ENCODE measurements around the gene KIRREL3. TPM values are rescaled to one million over a fixed set of nuclear protein-coding genes. Genes with fewer than 3 reads are reported as not detected.

KIRREL3 gene
- total RNA-seq, 1 experiment from 2014 or later, result 0.28 TPM

DNA sequence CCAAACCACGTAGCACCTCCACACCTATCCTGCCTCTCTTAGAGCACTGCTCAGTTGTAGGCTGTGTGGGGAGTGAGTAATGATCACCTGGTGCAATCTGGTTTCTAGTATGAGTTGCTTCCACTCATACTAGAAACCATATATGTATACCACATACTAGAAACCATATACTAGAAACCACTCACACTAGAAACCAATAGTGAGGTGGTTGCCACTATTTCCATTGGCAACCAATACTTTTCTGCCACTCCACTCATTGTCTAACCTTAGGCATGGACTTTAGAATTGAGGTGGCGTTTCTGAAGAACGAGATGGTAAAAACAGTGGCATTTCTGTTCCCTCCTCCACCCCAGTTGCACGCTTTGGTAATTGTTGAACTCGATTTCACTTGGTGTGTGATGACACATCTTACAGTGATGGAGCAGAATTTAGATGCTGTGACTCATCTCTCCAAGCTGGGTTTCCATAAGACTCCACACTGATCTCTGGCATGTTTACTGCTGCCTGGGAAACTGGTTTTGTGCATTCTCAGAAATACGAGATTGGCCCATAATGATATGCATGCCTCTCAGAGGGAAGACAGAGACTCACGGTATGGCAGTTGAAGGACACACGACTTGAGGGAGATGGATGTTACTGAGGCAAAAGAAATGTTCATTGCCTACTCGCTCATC is 82.9 kb downstream of the KIRREL3 start:
- peak; percentile 73 for DNase-seq (ENCODE audit: low spot score)

DNA sequence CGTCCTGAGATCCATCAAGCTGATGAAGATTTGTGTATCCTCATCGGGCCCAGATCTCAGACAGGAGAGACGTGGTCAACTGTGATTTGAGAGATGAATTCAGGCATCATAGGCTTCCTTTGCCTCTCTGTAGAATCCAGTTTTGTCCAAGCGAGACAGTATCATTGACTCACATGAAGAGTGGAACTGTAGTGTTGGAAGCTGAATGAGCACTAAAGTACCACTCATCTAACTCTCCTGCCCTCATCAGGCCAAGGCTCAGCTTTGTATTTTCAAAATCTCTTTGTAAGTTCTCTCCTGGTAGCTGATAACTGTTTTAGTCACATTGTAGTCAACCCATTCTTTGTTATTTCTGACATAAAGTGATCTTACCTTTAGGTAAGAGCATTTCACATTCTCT is 85.1 kb downstream of the KIRREL3 start:
- no peak for DNase-seq (ENCODE audit: low spot score)

DNA sequence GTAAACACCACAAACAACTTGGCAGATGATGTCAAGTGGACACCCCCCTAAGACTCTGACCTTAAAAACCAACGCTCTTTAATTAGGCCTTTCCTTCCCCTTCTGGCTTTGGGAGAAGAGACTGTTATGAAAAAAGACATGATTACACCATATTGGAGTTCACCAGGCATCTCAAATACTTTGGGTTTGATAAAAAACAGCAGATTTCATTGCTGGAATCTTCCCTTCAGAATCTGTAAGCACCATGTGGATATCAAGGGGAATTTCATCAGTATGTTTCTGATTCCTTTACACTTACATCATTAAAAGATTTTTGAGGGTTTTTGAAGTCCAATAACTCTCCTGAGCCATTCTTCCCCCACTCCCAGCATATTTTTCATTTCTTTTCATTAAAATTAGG is 85.6 kb downstream of the KIRREL3 start:
- DNase-seq (ENCODE audit: low spot score), result no peak

DNA sequence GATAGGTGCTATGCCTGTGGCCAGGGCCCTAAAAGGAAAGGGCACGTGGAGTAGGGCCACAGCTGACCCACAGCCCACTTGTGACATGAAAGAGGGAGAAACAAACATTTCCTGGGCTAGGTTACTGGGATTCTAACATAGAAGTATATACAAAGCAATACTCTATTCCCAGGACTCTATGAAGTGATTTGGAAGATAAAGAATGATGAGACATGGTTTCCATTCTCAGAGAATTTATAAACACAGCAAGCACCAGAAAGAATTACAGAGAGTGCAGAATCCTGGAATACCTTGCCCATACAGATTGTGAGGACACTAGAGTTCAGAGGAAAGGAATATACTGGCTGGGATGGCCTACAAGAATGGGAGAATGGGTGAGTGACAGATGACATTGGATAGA is 86.4 kb downstream of the KIRREL3 start:
- no peak for DNase-seq (ENCODE audit: low spot score)

DNA sequence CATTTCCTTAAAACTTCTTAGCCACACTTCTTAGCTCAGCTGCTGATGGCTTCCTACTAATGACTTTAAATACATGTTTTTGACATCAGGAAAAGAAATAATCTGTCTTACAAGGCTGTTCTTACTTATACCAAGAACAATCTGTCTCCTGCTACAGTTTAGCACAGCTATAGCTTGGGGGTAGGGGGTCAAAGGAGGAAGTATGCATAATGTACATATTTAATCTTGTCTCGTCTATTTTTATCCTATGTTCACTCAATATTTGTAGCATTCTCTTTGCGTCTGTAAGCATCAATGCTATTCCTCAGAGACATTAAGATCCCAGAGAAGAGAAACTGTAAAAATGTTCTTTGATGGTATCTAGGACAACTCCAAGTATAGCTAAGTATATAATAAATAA is 96.0 kb downstream of the KIRREL3 start:
- DNase-seq (ENCODE audit: low spot score), result no peak

DNA sequence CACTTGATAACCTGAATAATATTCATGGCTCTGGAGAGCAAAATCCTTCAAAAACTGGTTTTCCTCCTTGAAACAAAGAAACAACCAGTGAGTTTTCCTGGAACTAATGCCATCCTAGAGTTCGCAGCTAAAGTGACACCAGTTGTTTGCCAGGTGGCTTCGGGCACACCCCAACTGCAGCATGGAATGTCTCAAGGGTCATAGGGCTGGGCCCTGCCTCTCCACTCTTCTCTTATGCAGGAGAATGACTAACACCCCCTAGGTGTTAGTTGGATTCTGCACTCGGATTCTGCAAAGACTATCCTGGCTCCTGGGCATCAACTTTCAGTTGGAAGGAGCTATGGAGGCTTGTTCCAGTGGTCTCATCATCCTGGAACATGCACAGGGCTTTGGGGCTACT is 98.8 kb downstream of the KIRREL3 start:
- DNase-seq (ENCODE audit: low spot score), result no peak

DNA sequence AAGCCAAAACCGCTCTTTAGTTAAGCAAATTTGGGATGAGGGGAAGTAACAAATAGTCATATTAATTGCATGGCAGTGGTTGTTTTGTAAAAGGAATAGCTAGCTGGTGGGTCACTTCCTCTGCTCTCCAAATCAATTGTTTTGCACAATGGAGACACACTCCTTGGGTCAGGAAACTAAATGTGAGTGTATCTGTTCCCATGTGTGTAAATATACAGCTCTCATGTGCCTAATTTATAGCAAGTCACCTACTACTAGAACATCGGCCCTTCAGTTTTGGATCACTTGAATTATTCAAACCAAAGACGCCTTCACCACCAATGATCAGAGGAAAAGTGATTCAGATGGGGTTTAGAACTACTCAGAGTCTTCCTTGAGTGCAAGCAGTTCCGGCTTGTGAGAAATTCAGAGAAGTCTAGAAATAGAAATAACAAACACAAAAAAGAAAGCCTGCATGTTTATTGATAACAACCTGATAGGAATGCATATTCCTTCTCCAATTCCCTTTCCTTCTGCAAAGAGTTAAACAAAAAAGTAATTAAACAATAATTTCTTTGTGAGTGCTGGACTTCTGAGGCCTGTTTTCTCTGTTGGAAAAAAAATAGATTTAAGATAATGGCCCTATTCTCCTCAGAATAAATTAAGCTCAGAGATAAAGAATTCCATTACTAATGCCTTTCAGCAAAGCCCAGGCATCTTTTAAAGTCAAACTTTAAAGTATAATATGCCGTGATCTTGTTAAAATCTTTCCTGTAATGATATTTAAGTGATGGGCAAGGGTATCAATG is 100.4 kb downstream of the KIRREL3 start:
- no peak for DNase-seq (ENCODE audit: low spot score)

DNA sequence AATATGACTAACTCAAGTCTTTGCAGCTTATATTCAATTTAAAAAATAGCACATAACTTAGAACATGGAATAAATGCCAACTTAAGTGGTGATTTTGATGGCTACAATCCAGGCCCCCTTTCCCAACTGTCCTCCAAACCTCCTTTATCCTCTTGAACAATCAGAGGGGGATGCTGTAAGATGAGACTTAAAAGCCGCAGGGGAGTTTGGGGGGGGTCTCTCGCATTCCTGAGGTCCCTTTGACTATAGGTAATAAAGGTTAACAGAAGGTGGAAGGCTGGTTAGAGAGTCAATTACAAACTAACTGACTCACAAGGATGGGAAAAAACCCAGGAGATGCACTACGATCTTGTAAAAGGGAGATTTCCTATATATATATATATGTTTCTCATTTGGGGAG is 101.8 kb downstream of the KIRREL3 start:
- DNase-seq (ENCODE audit: low spot score), result no peak

DNA sequence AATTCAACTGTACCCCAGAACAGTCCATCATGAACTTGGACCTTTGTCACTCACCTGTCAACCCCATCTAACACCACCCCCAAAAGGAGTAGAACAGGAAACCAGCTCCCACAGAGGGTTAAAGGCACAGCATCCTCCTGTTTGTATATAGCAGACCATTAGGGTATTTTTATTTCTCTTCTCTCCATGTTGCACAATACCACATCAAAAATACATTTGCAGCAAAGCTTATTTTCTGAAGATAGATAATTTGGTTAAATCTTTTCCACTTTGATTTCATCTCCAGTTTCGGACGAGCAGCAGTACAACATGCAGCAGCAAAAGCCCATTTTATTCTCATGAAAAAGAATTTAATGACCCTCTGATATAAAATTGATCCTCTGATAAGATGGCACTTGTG is 103.1 kb downstream of the KIRREL3 start:
- DNase-seq (ENCODE audit: low spot score), result no peak

DNA sequence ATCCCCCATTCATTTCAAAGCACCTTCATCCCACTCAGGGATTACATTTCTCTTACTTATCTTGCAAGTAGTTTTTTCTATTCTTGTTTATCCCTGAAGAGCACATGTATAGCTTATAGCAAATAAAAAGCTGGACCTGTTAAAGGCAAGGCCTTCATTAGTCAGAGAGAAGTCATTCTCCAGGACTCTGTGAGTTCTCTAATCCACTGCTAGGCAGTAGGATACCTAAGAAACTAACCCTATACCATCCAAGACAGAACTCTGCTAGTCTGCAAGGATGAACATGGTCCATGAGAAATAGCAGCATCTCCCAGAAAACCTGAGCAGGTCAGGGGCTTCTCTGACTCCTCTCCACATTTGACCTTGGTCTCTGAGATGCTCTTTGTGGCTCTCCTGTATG is 104.5 kb downstream of the KIRREL3 start:
- no peak for DNase-seq (ENCODE audit: low spot score)

DNA sequence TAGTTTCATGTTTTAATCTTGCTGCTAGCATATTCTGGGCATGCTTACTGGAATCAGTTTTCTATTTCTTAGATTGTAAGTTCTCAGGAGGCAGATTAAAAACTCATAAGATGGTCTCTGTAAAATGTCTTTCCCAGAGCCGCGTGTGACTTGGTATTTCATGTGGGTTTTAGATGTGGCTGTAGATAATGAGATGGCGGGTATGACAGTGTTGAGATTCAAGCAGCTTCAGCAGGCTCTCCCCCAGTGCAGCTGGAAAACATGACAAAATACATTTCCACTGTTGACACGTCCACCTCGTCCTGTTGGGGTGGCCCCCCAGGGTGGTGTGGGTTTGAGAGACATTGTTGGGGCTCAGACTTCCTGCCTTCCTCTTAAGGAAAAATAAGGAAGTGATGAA is 106.8 kb downstream of the KIRREL3 start:
- no peak for DNase-seq (ENCODE audit: low spot score)

DNA sequence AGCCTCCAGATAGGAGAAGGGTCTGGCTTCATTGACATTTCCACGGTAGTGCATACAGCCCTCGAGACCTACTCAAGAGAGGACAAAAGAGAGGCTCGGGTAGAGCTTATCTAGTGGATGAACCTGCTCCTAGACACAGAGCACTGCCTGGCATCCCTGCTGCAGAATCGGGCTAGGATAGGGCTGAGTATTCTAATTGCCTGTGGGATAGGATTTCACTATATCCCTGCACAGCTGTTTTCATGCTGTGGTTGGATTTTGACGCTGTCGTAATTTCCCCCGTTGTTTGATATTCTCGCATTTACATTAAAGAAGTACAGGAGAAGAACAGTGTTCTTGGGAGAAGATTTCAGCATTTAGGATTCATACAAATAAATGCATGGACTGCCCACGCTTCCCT is 107.8 kb downstream of the KIRREL3 start:
- DNase-seq (ENCODE audit: low spot score), result no peak

DNA sequence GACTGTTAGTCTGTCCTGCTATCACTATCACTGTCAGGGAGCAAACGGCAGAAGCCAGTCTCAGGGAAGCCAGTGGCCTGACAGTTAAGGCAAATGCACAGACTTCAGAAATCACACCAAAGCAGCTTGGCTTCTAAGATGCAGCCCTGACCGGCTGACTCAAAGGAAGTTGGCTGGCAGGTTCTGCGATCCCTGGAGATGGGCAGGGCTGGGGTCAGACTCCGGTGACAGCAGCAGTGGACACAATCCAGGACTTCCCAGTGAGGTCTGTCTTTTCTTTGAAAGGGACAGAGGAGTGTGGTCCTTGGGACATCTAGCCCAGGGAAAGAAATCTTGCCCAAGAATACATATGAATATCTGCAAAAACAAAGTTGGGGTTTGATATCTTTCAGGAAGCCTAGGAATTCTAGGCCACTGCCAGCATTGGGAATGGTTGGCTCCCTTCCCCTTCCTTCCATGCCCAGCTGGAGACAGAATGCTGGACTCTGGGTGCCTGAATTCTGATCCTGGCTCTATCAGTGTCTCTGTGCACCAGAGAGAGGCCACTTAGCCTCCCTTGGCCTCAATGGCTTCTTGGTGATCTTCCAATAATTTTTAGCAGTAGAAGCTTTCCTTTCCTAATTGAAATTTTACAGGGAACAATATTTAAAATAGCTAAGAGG is 108.9 kb downstream of the KIRREL3 start:
- DNase-seq (ENCODE audit: low spot score), result peak; percentile 56

DNA sequence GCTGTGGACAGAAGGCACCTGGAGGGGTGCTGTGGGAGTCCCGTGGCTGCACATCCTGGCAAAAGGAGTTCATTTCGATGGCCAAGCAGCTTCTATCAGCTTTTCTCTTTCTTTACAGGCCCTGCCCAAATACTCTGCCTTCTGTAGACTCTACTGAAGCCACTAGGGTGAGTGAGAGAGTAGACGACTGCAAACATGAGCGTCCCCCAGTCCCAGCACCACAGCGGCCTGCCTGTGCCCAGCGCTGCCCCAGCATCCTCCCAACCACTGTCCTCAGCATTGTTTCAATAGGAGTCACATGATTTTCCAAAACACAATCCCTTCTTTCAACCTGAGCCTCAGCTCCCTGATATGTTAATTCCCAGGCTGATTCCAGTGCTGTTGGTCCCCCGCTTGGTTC is 110.0 kb downstream of the KIRREL3 start:
- DNase-seq (ENCODE audit: low spot score), result no peak

DNA sequence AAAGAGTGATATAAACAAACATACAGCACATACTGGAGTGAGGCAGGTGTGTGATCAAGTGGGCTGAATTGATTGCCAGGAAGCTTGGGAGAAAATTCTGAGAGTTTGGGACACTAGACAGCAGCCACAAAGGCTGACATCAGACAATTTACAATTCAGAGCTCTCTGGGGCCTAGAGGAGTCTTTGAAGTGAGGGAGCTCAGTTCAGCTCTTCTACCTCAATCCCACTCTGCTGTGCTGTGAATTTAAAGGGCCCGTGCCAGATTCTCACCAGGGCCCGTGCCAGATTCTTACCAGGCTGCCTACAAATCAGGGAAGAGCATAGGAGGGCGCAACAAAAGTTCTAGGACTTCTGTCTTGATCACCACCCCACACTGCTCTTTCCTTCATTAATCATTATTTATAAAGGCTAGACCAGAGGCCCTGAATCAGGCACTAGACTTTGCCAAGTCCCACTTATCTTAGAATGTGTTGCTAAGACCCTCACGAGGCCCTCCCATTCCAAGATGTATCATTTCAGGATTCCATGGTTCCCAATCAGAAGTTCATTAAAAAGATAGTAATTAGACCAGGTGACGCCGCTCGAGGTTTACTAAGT is 112.4 kb downstream of the KIRREL3 start:
- no peak for DNase-seq (ENCODE audit: low spot score)

DNA sequence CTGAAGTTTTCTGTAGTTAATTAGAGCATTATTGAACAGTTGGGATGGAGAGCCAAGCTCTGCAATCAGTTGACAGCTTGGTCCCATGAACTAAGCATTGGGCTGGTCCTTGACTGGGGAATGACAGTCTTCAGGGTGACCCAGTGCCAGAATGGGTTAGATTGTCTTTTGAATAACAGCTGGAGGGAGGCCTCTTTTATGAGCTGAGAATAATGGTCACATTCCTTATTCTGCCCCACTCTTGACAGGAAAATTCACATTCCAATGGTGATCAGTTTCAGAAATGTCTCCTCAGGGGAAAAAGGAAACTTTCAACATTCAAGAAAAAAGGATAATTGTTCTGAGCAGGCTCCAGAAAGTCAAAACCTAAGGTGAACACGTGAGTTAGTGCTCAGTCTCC is 113.9 kb downstream of the KIRREL3 start:
- no peak for DNase-seq (ENCODE audit: low spot score)

DNA sequence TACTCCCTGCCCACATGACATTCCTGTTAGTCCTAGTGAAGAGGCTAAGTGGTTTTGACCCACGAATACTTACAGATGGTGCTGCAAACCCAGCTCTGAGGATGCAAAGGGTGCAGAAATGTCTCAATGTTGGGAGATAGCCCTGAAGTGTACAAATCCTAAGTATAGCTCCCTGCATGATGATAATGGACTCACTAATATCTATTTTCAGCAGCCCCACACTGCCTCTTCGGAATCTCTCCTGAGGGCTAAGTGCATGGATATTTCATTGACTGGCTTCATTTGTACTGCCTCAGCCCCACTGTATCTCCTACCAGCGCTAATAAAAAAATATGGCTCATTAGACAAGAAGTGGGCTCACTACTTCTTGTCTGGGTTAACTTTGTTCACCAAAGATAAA is 114.5 kb downstream of the KIRREL3 start:
- no peak for DNase-seq (ENCODE audit: low spot score)

DNA sequence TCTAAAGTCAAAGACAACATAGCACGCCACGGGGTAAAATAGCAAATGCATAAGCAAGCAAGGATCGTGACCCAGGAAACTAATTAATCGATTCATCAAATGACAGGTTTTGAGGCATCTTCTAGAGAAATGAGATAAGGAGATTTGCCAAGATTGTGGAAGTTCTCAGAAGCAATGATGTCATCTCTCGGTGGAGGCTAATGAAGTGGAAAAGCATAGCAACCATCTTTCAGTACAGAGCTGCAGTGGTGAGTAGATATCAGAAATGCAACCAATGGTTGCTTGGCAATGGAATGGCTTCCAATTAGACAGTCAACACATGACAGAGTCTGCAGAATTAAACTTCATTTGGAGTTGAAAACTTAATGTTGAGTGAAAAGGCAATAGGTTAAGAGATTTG is 116.0 kb downstream of the KIRREL3 start:
- DNase-seq (ENCODE audit: low spot score), result no peak

DNA sequence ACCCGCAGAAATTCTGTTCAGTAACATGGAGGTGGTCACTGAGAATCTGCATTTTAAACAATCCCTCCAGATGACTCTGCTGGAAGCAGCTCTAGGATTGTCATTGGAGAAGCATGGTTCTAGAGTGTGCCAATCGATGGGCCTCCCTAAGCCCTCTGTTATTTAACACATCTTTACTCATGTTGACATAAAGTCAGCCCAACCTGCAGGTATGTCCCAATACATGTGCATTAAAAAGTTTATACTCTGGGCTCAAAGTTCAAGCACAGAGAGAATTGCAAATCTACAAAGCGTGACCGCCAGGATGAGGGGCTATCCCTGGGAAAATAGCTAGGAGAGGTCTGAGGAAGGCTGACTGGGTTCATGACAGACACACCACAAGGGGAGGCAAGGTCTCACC is 116.4 kb downstream of the KIRREL3 start:
- no peak for DNase-seq (ENCODE audit: low spot score)

DNA sequence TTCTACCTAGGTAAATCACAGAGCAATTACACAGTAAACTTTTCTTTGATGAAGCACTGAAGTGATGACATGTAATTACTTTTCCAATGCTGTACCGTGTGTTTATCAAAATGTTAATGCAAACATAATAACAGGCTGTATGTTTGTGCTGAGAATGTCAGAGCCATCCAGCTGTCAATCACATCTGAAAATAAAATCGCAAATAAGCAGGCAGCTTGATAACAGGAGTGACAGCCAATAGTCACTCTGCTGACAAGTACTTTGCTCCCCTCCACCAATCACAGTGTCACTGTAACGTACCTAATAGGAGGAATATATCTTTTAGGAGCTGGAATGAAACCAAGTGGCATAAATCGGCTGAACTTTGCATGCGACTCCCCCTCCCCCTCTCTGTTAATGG is 119.7 kb downstream of the KIRREL3 start:
- DNase-seq (ENCODE audit: low spot score), result no peak

DNA sequence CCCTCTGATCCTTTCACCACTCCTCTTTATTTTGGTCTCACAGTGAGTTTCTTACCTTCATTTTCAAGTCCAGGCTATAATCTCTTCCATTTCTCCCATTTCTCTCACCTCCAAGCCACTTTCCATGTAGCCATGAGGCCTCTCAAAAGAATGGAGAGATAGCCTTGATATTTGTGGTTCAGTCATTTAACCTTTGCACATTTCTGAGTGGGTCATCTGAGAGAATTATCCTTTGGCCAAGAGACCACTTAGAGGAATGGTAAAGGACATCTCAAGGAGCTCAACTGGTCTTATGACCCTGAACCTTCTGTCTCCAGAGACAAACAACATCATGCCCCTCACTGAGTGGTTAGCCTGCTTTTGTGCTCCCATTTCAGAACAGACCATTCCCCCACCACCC is 121.1 kb downstream of the KIRREL3 start:
- no peak for DNase-seq (ENCODE audit: low spot score)

DNA sequence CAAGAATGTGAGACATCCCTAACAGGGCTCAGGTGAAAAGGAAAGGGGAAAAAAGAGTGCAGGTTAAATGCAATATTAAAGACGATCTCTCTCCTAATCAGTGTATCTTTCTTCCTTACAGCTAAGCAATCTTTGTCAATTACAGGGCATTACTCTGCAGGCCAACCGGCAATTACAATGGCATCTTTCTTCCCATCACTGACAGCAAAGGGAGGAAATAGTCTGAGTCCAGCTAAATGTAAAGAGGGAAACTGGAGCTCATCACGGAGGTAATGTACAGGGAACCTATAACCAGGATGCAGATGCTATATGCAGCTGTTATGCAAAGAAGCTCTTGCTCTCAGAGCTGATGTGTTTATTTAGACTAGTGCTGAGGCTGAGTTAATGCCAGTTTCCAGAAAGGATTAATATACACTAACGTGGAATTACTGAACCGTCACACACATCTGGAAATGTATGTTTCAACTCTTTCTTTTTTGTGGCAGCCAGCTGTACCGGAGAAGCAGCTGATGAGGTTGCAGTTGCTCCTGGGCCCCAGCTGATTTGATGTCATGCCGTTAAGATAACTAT is 121.6 kb downstream of the KIRREL3 start:
- no peak for DNase-seq (ENCODE audit: low spot score)
